Right cardiac atrium (tissue), 5 donors: ENCODE measurements around the gene SAMD4B. TPM values are rescaled to one million over a fixed set of nuclear protein-coding genes. Genes with fewer than 3 reads are reported as not detected.
"Not testable (repeated sequence)": the region's sequence is repeated elsewhere in the genome, so short reads cannot be mapped to it uniquely, and the experiment has no call there.

Source experiments
- ATAC-seq, 2 donors: fragments of 200-7000 bp; cut with Tn5 transposase; one replicate each; pipeline versions ENCODE4 v1.8.0 to v1.9.1; 2020; ENCODE audit warnings: moderate library complexity in 2 of 2, mild to moderate bottlenecking in 1 of 2
- DNase-seq, 3 donors: peaks; one replicate each; pipeline ENCODE4 v3.0.0-alpha.2; 2020
- H3K27ac ChIP-seq: one replicate; pipeline ENCODE4 v1.5.1; 2013; ENCODE audit warnings: mild to moderate bottlenecking, low read length, control low read depth, moderate library complexity
- H3K27me3 ChIP-seq: one replicate; pipeline ENCODE4 v1.6.1; 2013; ENCODE audit not compliant: control insufficient read depth, insufficient read depth
- H3K4me1 ChIP-seq: one replicate; pipeline ENCODE4 v1.6.1; 2013; ENCODE audit warnings: low read length; ENCODE audit not compliant: control insufficient read depth, insufficient read depth
- H3K4me3 ChIP-seq: one replicate; pipeline ENCODE4 v1.5.1; 2013; ENCODE audit warnings: low read length, control low read depth
- H3K9me3 ChIP-seq: one replicate; pipeline ENCODE4 v1.6.1; 2013; ENCODE audit warnings: low read length; ENCODE audit not compliant: control insufficient read depth
- WGBS: extraction: QIAGEN DNeasy Blood & Tissue Kit; methylation state at CpG from one replicate; pipeline ENCODE4 v1.1.7; 2013; 5-methylcytosine and 5-hydroxymethylcytosine counted together
- intact Hi-C, 4 donors: fragments of 100-400 bp; cut with DNase I; formaldehyde crosslinking; loops; one replicate each; pipeline versions ENCODE4 v1.11.0 to v1.14.0; 2022 to 2023
- polyA plus RNA-seq: library from polyadenylated mRNA; stranded (reverse); fragments of 200-250 nt; gene quantifications from one replicate; pipeline ENCODE4 v1.2.3, GENCODE V29; 2013
- total RNA-seq, 4 donors: library from RNA; stranded (reverse); fragmentation: NEBNext Ultra II Directional; extraction: Animal tissue kit (Norgen Biotek cat#: 25700); gene quantifications; one replicate each; pipeline ENCODE4 v1.2.1, GENCODE V29; 2021
- donor health status: healthy with polysubstance abuse.
- donor health status: DM: no; HTN: yes; CAD: no.
- donor health status: DM: no; HTN: no; CAD: no.
- donor health status: DM: no; HTN: yes; CAD: no; lungs with severe emphysema.
- donor health status: DM: yes; HTN: yes; CAD: no.

SAMD4B gene
- total and polyA plus RNA-seq, 5 donors, result 43.2 to 85.3 (median 59.0) TPM

- H3K27me3 ChIP-seq, result no peaks in the 10 kb centered on the region
- 34% methylated on average over 10 of the region's 10 CpGs for whole genome bisulfite sequencing
- intact Hi-C loops, result no loop called here
These were observed 38.6 kb upstream of the SAMD4B start for GRCh38 chr19:39303373-39304184.

GRCh38 chr19:39304185-39304513 is 38.1 kb upstream of the SAMD4B start:
- ATAC-seq (no peak), DNase-seq (no peak)
- Histone ChIP-seq H3K27ac (no peak overlapping the region), H3K4me3 (no peak overlapping the region), H3K27me3 (no peaks in the 10 kb centered on the region), H3K4me1 (no peaks in the 10 kb centered on the region), H3K9me3 (no peaks in the 10 kb centered on the region)
- intact Hi-C loops, result no loop called here

More at GRCh38 chr19:39303373-39304184, 38.6 kb upstream of the SAMD4B start:
- Histone ChIP-seq H3K27ac (no peak overlapping the region), H3K9me3 (no peaks in the 10 kb centered on the region), H3K4me3 (no peak overlapping the region), H3K4me1 (no peaks in the 10 kb centered on the region)
- no peak for DNase-seq
- ATAC-seq, result no peak

GRCh38 chr19:39304701-39305571 is 37.3 kb upstream of the SAMD4B start:
- intact Hi-C loops, result no loop called here
- H3K4me1 ChIP-seq, result no peaks in the 10 kb centered on the region

GRCh38 chr19:39306075-39306474 is 36.1 kb upstream of the SAMD4B start:
- ATAC-seq (no peak), DNase-seq (no peak)
- intact Hi-C loops, result no loop called here
- no peaks in the 10 kb centered on the region for H3K4me1 ChIP-seq
- no peak overlapping the region for H3K27ac ChIP-seq
- no peaks in the 10 kb centered on the region for H3K9me3 ChIP-seq
- no peaks in the 10 kb centered on the region for H3K27me3 ChIP-seq
- no peak overlapping the region for H3K4me3 ChIP-seq

More at GRCh38 chr19:39304701-39305571, 37.3 kb upstream of the SAMD4B start:
- ATAC-seq, result no peak
- no peak overlapping the region for H3K27ac ChIP-seq
- H3K9me3 ChIP-seq, result no peaks in the 10 kb centered on the region
- no peak for DNase-seq
- no peak overlapping the region for H3K4me3 ChIP-seq
- H3K27me3 ChIP-seq, result no peaks in the 10 kb centered on the region
- WGBS, result 35% methylated on average over 6 of the region's 6 CpGs

- intact Hi-C loops, result no loop called here
- no peak overlapping the region for H3K27ac ChIP-seq
- DNase-seq, result peak; percentile 54 to 80 (median 77)
- peak; percentile 78 to 90 for ATAC-seq
- no peaks in the 10 kb centered on the region for H3K4me1 ChIP-seq
- WGBS, result 14% methylated on average over 71 of the region's 71 CpGs
- H3K27me3 ChIP-seq, result no peaks in the 10 kb centered on the region
- no peaks in the 10 kb centered on the region for H3K9me3 ChIP-seq
- peak overlapping the region; percentile 0 for H3K4me3 ChIP-seq
These were observed 35.0 kb upstream of the SAMD4B start for GRCh38 chr19:39307046-39307821.

- intact Hi-C loops, result no loop called here
- Histone ChIP-seq H3K4me3 (no peak overlapping the region), H3K9me3 (no peaks in the 10 kb centered on the region), H3K27me3 (no peaks in the 10 kb centered on the region), H3K27ac (no peak overlapping the region), H3K4me1 (no peaks in the 10 kb centered on the region)
- WGBS, result 18% methylated on average over 82 of the region's 82 CpGs
- DNase-seq (no peak), ATAC-seq (peak in 1 of 2 donors; percentile 37)
These were observed 34.2 kb upstream of the SAMD4B start for GRCh38 chr19:39307822-39308530.

GRCh38 chr19:39308531-39309304 is 33.5 kb upstream of the SAMD4B start:
- DNase-seq, result no peak
- Histone ChIP-seq H3K4me3 (no peak overlapping the region), H3K27ac (no peak overlapping the region), H3K9me3 (no peaks in the 10 kb centered on the region), H3K27me3 (no peaks in the 10 kb centered on the region), H3K4me1 (no peaks in the 10 kb centered on the region)
- no peak for ATAC-seq
- WGBS, result 48% methylated on average over 18 of the region's 18 CpGs
- intact Hi-C loops, result no loop called here

- intact Hi-C loops, DNase-seq, H3K27ac ChIP-seq, H3K4me1 ChIP-seq, H3K27me3 ChIP-seq, ATAC-seq, H3K9me3 ChIP-seq, H3K4me3 ChIP-seq: not testable (repeated sequence)
- 95% methylated on average over 7 of the region's 7 CpGs for WGBS
These were observed 32.9 kb upstream of the SAMD4B start for GRCh38 chr19:39309305-39309670.

GRCh38 chr19:39310558-39311311 is 31.5 kb upstream of the SAMD4B start:
- Histone ChIP-seq H3K9me3 (no peaks in the 10 kb centered on the region), H3K4me1 (no peaks in the 10 kb centered on the region), H3K27ac (no peak overlapping the region), H3K27me3 (no peaks in the 10 kb centered on the region), H3K4me3 (no peak overlapping the region)
- WGBS, result 51% methylated on average over 11 of the region's 11 CpGs
- DNase-seq, result no peak
- intact Hi-C loops, result no loop called here
- no peak for ATAC-seq
